Measurements from ENCODE around the gene RPS6KC1.
"Not testable (repeated sequence)": the region's sequence is repeated elsewhere in the genome, so short reads cannot be mapped to it uniquely, and the experiment has no call there.

The RPS6KC1 gene

DNA sequence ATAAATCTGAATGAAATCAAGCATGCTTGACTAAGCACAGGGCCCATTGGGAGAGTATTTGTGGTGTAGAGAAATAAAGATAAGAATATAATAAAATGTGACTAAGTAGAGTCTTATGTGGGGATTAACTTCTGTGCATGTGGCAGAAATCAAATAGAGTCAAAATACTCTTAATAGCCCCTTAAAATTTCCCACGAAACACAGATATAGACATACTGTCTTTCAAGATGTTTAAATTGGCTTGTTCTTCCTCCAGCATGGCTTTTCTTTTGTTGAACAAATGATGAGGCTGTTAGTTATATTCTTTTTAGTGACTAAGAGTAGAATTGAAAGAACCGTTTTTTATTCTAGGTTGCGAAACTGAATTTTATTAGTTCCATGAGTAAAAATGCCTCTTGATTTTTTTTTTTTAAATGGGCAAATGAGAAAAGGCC is 112.3 kb downstream of the RPS6KC1 start:
- no peak for DNase-seq

- DNase-seq, result no peak
These were observed 113.5 kb downstream of the RPS6KC1 start for GRCh38 chr1:213164561-213164960.

DNA sequence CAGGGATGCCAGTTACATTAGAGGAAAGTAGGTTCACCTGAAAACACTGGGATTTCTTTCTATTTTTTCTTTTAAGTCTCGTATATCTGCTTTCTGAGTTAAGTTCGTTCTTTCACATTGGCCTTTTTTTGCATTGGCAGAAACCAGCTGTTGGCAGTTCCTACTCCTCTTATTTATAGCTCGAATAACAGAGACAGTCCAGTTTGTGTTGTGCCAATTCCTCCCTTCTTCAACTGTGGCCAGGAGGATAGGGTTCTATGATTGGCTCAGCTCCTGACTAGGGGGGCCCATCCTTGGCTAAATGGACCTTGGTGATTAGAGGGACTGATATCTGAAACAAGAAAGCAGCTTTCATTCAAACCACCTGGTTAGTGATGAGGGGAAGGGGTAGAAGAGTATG is 115.8 kb downstream of the RPS6KC1 start:
- peak; percentile 37 for DNase-seq

GRCh38 chr1:213171711-213172110 is 120.7 kb downstream of the RPS6KC1 start:
- DNase-seq, result no peak

DNA sequence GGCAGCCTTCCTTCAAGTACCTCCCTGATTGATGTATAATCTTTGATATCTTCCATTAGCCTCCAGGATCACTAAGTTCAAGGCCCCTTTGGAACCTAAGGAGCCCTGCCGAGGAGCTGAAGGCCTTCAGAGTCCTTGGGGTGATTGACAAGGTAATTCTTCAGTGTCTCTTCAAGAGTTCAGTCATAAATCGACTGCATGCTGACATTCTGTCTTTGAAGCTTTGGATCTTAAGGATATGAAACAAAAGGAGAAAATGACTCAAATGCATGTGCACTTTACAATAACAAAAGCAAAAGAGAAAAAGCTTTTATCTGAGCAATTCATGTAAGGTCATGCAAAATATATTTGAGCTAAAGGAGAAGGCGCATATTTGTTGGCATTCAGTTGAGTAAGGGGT is 125.3 kb downstream of the RPS6KC1 start:
- no peak for DNase-seq

- no peak for DNase-seq
These were observed 128.7 kb downstream of the RPS6KC1 start for GRCh38 chr1:213179784-213180183.

DNA sequence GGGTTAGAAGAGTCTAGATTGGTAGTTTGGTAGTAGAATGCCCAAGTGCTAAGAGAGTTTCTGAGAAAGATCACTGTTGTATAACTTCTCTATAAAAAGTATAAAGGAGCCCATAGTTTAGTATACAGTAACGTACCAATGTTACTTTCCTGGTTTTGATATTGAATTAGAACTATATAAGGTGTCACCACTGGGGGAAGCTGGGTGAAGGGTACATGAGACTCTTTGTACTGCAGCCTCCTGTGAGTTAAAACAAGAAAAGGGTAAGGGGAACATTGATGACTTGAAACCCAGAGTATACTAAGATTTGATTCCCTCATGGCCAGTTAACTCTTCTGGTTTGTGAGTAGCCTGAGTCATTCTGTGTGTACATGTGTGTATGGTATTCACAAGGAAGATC is 129.8 kb downstream of the RPS6KC1 start:
- no peak for DNase-seq

- DNase-seq, result no peak
These were observed 132.1 kb downstream of the RPS6KC1 start for GRCh38 chr1:213183036-213183672.

GRCh38 chr1:213186168-213186567 is 135.1 kb downstream of the RPS6KC1 start:
- DNase-seq, result no peak

GRCh38 chr1:213192026-213192425 is 141.0 kb downstream of the RPS6KC1 start:
- no peak for DNase-seq

DNA sequence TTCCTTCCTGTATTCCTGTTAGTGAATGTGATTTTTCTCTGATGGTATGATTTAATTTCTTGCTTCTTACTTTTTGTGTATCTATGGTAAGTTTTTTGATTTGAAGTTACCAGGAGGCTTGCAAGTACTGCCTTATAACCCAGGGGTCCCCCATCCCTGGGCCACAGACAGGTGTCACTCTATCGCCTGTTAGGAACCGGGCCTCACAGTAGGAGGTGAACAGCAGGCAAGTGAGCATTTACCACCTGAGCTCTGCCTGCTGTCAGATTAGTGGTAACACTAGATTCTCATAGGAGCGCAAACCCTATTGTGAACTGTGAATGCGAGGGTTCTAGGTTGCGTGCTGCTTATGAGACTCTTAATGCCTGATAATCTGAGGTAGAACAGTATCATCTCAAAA is 143.3 kb downstream of the RPS6KC1 start:
- DNase-seq, result no peak

- no peak for DNase-seq
These were observed 143.8 kb downstream of the RPS6KC1 start for GRCh38 chr1:213194855-213195254.

- not testable (repeated sequence) for DNase-seq
These were observed 145.4 kb downstream of the RPS6KC1 start for GRCh38 chr1:213196328-213197054.

DNA sequence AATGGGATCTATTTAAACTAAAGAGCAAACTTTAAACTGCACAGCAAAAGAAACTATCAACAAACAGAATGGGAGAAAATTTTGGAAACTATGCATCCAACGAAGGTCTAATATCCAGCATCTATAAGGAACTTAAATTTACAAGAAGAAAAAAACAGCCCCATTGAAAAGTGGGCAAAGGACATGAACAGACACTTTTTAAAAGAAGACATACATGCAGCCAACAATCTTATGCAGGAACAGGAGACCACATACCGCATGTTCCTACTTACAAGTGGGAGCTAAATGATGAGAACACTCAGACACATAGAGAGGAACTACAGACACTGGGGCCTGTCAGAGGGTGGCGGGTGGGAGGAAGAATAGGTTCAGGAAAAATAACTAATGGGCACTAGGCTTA is 149.6 kb downstream of the RPS6KC1 start:
- no peak for DNase-seq

- no peak for DNase-seq
These were observed 150.5 kb downstream of the RPS6KC1 start for GRCh38 chr1:213201380-213202155.

DNA sequence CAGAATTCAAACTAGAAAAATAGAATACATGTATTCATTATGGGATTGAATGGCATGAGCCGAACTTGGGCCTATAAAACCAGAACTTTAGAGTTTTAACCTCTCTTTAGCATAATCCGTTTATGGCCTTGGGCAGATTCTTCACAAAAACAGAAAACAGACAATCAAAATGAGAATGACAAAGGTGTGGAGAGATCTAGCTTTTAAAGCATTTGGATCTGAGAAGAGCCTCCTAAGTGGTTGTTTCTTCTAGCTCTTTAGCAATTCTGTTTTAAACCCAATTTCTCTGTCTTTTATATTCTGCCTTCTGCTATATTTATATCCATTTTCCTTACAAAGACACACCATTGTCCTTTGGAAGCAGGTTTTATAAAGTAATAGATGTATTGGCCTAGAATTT is 160.2 kb downstream of the RPS6KC1 start:
- no peak for DNase-seq

DNA sequence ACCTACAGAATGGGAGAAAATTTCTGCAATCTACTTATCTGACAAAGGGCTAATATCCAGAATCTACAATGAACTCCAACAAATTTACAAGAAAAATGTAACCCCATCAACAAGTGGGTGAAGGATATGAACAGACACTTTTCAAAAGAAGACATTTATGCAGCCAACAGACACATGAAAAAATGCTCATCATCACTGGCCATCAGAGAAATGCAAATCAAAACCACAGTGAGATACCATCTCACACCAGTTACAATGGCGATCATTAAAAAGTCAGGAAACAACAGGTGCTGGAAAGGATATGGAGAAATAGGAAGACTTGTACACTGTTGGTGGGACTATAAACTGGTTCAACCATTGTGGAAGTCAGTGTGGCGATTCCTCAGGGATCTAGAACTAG is 168.0 kb downstream of the RPS6KC1 start:
- DNase-seq, result not testable (repeated sequence)

DNA sequence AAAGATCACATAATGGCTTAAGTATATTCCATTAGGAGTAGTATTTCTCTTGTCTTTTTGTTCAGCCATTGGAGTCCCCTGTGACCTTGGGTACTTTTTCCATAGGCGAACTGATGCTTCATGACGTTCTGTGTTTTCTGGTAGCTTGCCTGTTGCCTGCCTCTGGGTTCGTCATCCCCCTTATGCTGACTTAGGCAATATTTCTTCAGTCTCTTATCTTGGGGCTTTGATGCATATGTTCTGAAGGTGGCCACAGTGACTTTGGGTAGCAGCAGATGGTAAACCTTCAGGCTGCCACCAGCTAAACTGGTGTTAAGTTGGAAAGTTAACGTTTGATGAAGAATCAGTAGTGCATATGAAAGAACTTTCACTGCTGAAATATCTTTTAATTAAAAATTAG is 170.2 kb downstream of the RPS6KC1 start:
- DNase-seq, result no peak

GRCh38 chr1:213227458-213227857 is 176.4 kb downstream of the RPS6KC1 start:
- no peak for DNase-seq

DNA sequence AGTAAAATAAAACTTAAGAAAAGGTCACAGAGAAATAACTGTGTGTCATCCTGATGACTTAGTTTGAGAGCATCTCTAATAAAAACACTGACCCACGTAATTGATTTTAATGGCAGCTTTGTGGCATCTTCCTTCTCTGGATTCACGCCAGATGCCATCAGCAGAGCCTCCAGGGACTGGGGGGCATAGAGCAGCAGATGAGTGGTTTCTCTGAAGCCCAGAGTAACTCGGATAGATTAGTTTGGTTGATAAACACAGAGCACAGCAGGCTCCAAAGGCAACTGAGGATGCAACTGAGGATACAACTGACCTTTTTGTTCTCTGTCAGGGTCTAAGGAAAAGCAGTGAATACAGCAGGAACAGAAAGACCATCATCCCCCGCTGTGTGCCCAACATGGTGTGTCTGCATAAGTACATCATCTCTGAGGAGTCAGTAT is 180.8 kb downstream of the RPS6KC1 start:
- no peak for DNase-seq

DNA sequence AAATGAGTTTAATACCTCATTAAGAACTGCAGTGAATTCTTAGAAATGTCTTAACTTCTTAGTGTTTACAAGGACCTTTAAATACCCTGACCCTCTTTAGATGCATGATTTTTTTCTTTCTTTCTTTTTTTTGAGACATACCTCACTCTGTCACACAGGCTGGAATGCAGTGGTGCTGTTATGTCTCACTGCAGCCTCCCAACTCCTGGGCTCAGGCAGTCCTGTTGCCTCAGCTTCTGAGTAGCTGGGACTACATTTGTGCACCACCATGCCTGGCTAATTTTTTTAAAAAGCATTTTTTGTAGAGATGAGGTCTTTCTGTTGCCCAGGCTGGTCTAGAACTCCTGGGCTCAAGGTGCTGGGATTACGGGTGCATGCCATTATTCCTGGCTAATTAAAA is 191.8 kb downstream of the RPS6KC1 start:
- DNase-seq, result no peak

- peak; percentile 59 for DNase-seq
These were observed 193.6 kb downstream of the RPS6KC1 start for GRCh38 chr1:213244664-213245091.

GRCh38 chr1:213245260-213245910 is 194.3 kb downstream of the RPS6KC1 start:
- DNase-seq, result no peak
